Neuronal stem cell (in vitro differentiated cells): ENCODE measurements around the gene FN3KRP. TPM values are rescaled to one million over a fixed set of nuclear protein-coding genes. Genes with fewer than 3 reads are reported as not detected.

Experiments
- DNase-seq: peaks from one replicate; pipeline ENCODE4 v3.0.0-alpha.2; 2013; ENCODE audit warnings: low spot score
- H2AFZ ChIP-seq: one replicate; pipeline ENCODE4 v1.6.1; 2013; ENCODE audit warnings: mild to moderate bottlenecking, low read length, inconsistent platforms
- H2AK5ac ChIP-seq: 2 replicates; pipeline ENCODE4 v1.6.1; 2013; ENCODE audit warnings: low read depth, mild to moderate bottlenecking, inconsistent platforms, low read length, moderate library complexity, mixed read lengths
- H2BK120ac ChIP-seq: 2 replicates; pipeline ENCODE4 v1.6.1; 2013; ENCODE audit warnings: low read depth, mild to moderate bottlenecking, inconsistent platforms, low read length, moderate library complexity, mixed read lengths
- H2BK12ac ChIP-seq: one replicate; pipeline ENCODE4 v1.6.1; 2013; ENCODE audit warnings: low read length, inconsistent platforms
- H2BK15ac ChIP-seq: 2 replicates; pipeline ENCODE4 v1.6.1; 2013; ENCODE audit warnings: mild to moderate bottlenecking, low read length, inconsistent platforms, mixed read lengths
- H2BK5ac ChIP-seq: one replicate; pipeline ENCODE4 v1.6.1; 2013; ENCODE audit warnings: inconsistent platforms, mild to moderate bottlenecking, low read length, moderate library complexity
- H3K14ac ChIP-seq: one replicate; pipeline ENCODE4 v1.6.1; 2013; ENCODE audit warnings: low read length, inconsistent platforms
- H3K18ac ChIP-seq: 2 replicates; pipeline ENCODE4 v1.6.1; 2013; ENCODE audit warnings: low read length, inconsistent platforms
- H3K23ac ChIP-seq: 2 replicates; pipeline ENCODE4 v1.6.1; 2013; ENCODE audit warnings: low read depth, mild to moderate bottlenecking, mixed read lengths, low read length, inconsistent platforms; ENCODE audit not compliant: poor library complexity
- H3K27ac ChIP-seq: replicated peaks from 3 replicates; pipeline ENCODE4 v1.5.1; 2013; ENCODE audit warnings: low read length, inconsistent platforms
- H3K27me3 ChIP-seq, 3 experiments: 2 replicates each; pipeline ENCODE4 v1.6.1; 2013; ENCODE audit warnings: low read length in 3 of 3, mild to moderate bottlenecking in 2 of 3, inconsistent platforms in 1 of 3, low read depth in 1 of 3, mixed read lengths in 1 of 3, moderate library complexity in 1 of 3; ENCODE audit not compliant: control insufficient read depth in 3 of 3, insufficient read depth in 3 of 3
- H3K36me3 ChIP-seq, 2 donors: replicated peaks in 1 of 2; 2 replicates each; pipeline ENCODE4 v1.6.1; 2013; ENCODE audit warnings: low read length in 2 of 2; ENCODE audit not compliant: control insufficient read depth in 2 of 2, insufficient read depth in 2 of 2
- H3K4ac ChIP-seq: 2 replicates; pipeline ENCODE4 v1.6.1; 2013; ENCODE audit warnings: inconsistent platforms, mild to moderate bottlenecking, low read length, moderate library complexity
- H3K4me1 ChIP-seq, 2 donors: 1 replicate in 1 of 2; 2 replicates in 1 of 2; pipeline ENCODE4 v1.6.1; 2013; ENCODE audit warnings: low read length in 2 of 2, low read depth in 1 of 2; ENCODE audit not compliant: control insufficient read depth in 2 of 2, insufficient read depth in 1 of 2
- H3K4me2 ChIP-seq: one replicate; pipeline ENCODE4 v1.6.1; 2013; ENCODE audit warnings: mild to moderate bottlenecking, low read length, inconsistent platforms; ENCODE audit not compliant: insufficient read depth, poor library complexity, severe bottlenecking
- H3K4me3 ChIP-seq, 2 donors: 2 replicates each; pipeline ENCODE4 v1.5.1; 2013; ENCODE audit warnings: low read length in 2 of 2, mild to moderate bottlenecking in 2 of 2, inconsistent platforms in 1 of 2, moderate library complexity in 1 of 2
- H3K79me1 ChIP-seq: one replicate; pipeline ENCODE4 v1.6.1; 2013; ENCODE audit warnings: low read depth, mild to moderate bottlenecking, inconsistent platforms, low read length, moderate library complexity
- H3K9ac ChIP-seq: one replicate; pipeline ENCODE4 v1.6.1; 2013; ENCODE audit warnings: mild to moderate bottlenecking, low read depth, low read length, inconsistent platforms; ENCODE audit not compliant: poor library complexity
- H3K9me3 ChIP-seq, 2 donors: replicated peaks in 1 of 2; 2 replicates each; pipeline versions ENCODE3 to v1.6.1; 2013; ENCODE audit warnings: low read length in 2 of 2, mild to moderate bottlenecking in 2 of 2, inconsistent platforms in 1 of 2, low read depth in 1 of 2, mixed read lengths in 1 of 2, moderate library complexity in 1 of 2; ENCODE audit not compliant: control insufficient read depth in 2 of 2, insufficient read depth in 1 of 2
- H4K8ac ChIP-seq: one replicate; pipeline ENCODE4 v1.6.1; 2013; ENCODE audit warnings: low read depth, mild to moderate bottlenecking, inconsistent platforms, low read length, moderate library complexity
- H4K91ac ChIP-seq: one replicate; pipeline ENCODE4 v1.6.1; 2013; ENCODE audit warnings: low read length, low read depth, mild to moderate bottlenecking, inconsistent platforms; ENCODE audit not compliant: poor library complexity
- WGBS, 2 donors: extraction: QIAGEN DNeasy Blood & Tissue Kit; methylation state at CpG; one replicate each; pipeline ENCODE4 v1.1.7; 2013; ENCODE audit warnings: missing lambda C conversion rate in 2 of 2, mixed read lengths in 1 of 2; ENCODE audit not compliant: insufficient read length in 2 of 2, insufficient replicate concordance in 1 of 2; ENCODE audit errors: extremely low coverage in 2 of 2; 5-methylcytosine and 5-hydroxymethylcytosine counted together
- polyA plus RNA-seq, 2 experiments: library from polyadenylated mRNA; stranded (reverse); fragments of 200-250 nt; gene quantifications; one replicate each; pipeline ENCODE4 v1.2.3, GENCODE V29; 2013

Gene FN3KRP
- polyA plus RNA-seq (2013, experiment 1 of 2) = 23.3 TPM
- polyA plus RNA-seq (2013, experiment 2 of 2) = 21.8 TPM

- Histone ChIP-seq H2BK5ac (peak within 1 kb of the TSS; percentile 39), H3K79me1 (peaks cover 3% of the 10 kb centered on the region), H2BK15ac (peak within 1 kb of the TSS; percentile 37), H3K9ac (peak within 1 kb of the TSS; percentile 93), H3K18ac (peak within 1 kb of the TSS; percentile 89), H3K4me2 (peak within 1 kb of the TSS; percentile 89), H3K14ac (peak within 1 kb of the TSS; percentile 71), H2AK5ac (no peak within 1 kb of the TSS), H2AFZ (peak within 1 kb of the TSS; percentile 99), H2BK120ac (no peak within 1 kb of the TSS), H4K8ac (no peak within 1 kb of the TSS), H3K4me1 (peaks cover 5 to 9% of the 10 kb centered on the region in 2 donors), H3K4ac (no peak within 1 kb of the TSS), H3K9me3 (peaks cover 0 to 5% of the 10 kb centered on the region in 2 donors), H3K36me3 (peaks cover 6 to 30% of the 10 kb centered on the region in 2 donors), H3K27me3 (peaks cover 0 to 3% (median 0%) of the 10 kb centered on the region in 3 experiments), H2BK12ac (no peak within 1 kb of the TSS), H3K27ac (no peak within 1 kb of the TSS), H3K23ac (peak within 1 kb of the TSS; percentile 80), H3K4me3 (peak within 1 kb of the TSS; percentile 89 to 99), H4K91ac (no peak within 1 kb of the TSS)
- WGBS, 2 donors = no CpG with 5 or more reads among the region's 75 CpGs
- peak; percentile 93 for DNase-seq
Measured at GRCh38 chr17:82716203-82717010, at the start of gene FN3KRP. TSS of gene FN3KRP (plus strand) at chr17:82716706. CDS start at chr17:82716756, 50 bp downstream.

GRCh38 chr17:82666931-82667667, 49.4 kb upstream of the FN3KRP start:
- Histone ChIP-seq H2AK5ac (peak overlapping the region; percentile 68), H3K4me2 (no peak overlapping the region), H2BK15ac (peak overlapping the region; percentile 37), H3K79me1 (peaks cover 2% of the 10 kb centered on the region), H4K8ac (no peak overlapping the region), H3K9me3 (no peaks in the 10 kb centered on the region), H4K91ac (no peak overlapping the region), H3K27me3 (no peaks in the 10 kb centered on the region), H3K9ac (peak overlapping the region; percentile 60), H2BK120ac (no peak overlapping the region), H3K14ac (no peak overlapping the region), H3K18ac (no peak overlapping the region), H3K27ac (no peak overlapping the region), H2BK12ac (peak overlapping the region; percentile 41), H2BK5ac (peak overlapping the region; percentile 53), H3K4me3 (no peak overlapping the region), H3K36me3 (no peaks in the 10 kb centered on the region), H3K4me1 (peaks cover 8 to 9% of the 10 kb centered on the region in 2 donors), H2AFZ (no peak overlapping the region), H3K4ac (no peak overlapping the region), H3K23ac (no peak overlapping the region)
- DNase-seq = no peak
- WGBS, 2 donors = no CpG with 5 or more reads among the region's 28 CpGs

- Histone ChIP-seq H3K27me3 (no peaks in the 10 kb centered on the region), H3K14ac (peak overlapping the region; percentile 82), H2AK5ac (peak overlapping the region; percentile 68), H4K91ac (no peak overlapping the region), H3K4ac (no peak overlapping the region), H2BK15ac (no peak overlapping the region), H3K4me1 (peaks cover 8 to 9% of the 10 kb centered on the region in 2 donors), H2BK5ac (peak overlapping the region; percentile 53), H4K8ac (no peak overlapping the region), H3K9me3 (no peaks in the 10 kb centered on the region), H3K27ac (no peak overlapping the region), H3K79me1 (peaks cover 2% of the 10 kb centered on the region), H2AFZ (no peak overlapping the region), H3K9ac (no peak overlapping the region), H3K23ac (no peak overlapping the region), H3K18ac (no peak overlapping the region), H3K4me2 (no peak overlapping the region), H3K4me3 (no peak overlapping the region), H2BK120ac (no peak overlapping the region), H2BK12ac (no peak overlapping the region), H3K36me3 (no peaks in the 10 kb centered on the region)
- no peak for DNase-seq
- WGBS, 2 donors = no CpG with 5 or more reads among the region's 15 CpGs
Measured at GRCh38 chr17:82667668-82668000, 48.9 kb upstream of the FN3KRP start.
